HG02870 (cell line): Measurements from ENCODE around the gene SERPINB1.
"Not testable (repeated sequence)": the region's sequence is repeated elsewhere in the genome, so short reads cannot be mapped to it uniquely, and the experiment has no call there.

Experiments
- ATAC-seq: cut with Tn5 transposase; IDR thresholded peaks from one replicate; pipeline ENCODE4 v1.9.1; 2021; ENCODE audit warnings: mild to moderate bottlenecking, moderate library complexity; ENCODE audit not compliant: unreplicated experiment

SERPINB1 gene

GRCh38 chr6:2866171-2866846 lies 24.6 kb upstream of the SERPINB1 start:
- peak; percentile 36 for ATAC-seq

- ATAC-seq: no peak
Measured at GRCh38 chr6:2865694-2866151, 24.1 kb upstream of the SERPINB1 start.

GRCh38 chr6:2865270-2865669 lies 23.6 kb upstream of the SERPINB1 start:
- ATAC-seq: no peak

GRCh38 chr6:2863901-2864300 lies 22.2 kb upstream of the SERPINB1 start:
- no peak for ATAC-seq

- peak; percentile 54 for ATAC-seq
Measured at GRCh38 chr6:2862712-2863181, 21.1 kb upstream of the SERPINB1 start.

GRCh38 chr6:2861822-2862164 lies 20.1 kb upstream of the SERPINB1 start:
- ATAC-seq: no peak

- no peak for ATAC-seq
Measured at GRCh38 chr6:2861060-2861821, 19.6 kb upstream of the SERPINB1 start.

GRCh38 chr6:2860706-2861059 lies 19.0 kb upstream of the SERPINB1 start:
- ATAC-seq: not testable (repeated sequence)

GRCh38 chr6:2859798-2860705 lies 18.4 kb upstream of the SERPINB1 start:
- ATAC-seq: not testable (repeated sequence)

- no peak for ATAC-seq
Measured at GRCh38 chr6:2859185-2859700, 17.6 kb upstream of the SERPINB1 start.

GRCh38 chr6:2857580-2858337 lies 16.1 kb upstream of the SERPINB1 start:
- peak; percentile 53 for ATAC-seq

- no peak for ATAC-seq
Measured at GRCh38 chr6:2857185-2857579, 15.5 kb upstream of the SERPINB1 start.

GRCh38 chr6:2855061-2855519 lies 13.4 kb upstream of the SERPINB1 start:
- no peak for ATAC-seq

GRCh38 chr6:2854396-2854982 lies 12.8 kb upstream of the SERPINB1 start:
- no peak for ATAC-seq

GRCh38 chr6:2853769-2854395 lies 12.2 kb upstream of the SERPINB1 start:
- peak; percentile 30 for ATAC-seq

GRCh38 chr6:2853378-2853768 lies 11.7 kb upstream of the SERPINB1 start:
- ATAC-seq: not testable (repeated sequence)

GRCh38 chr6:2852921-2853322 lies 11.3 kb upstream of the SERPINB1 start:
- ATAC-seq: no peak

- ATAC-seq: no peak
Measured at GRCh38 chr6:2852514-2852855, 10.8 kb upstream of the SERPINB1 start.

GRCh38 chr6:2851727-2852513 lies 10.3 kb upstream of the SERPINB1 start:
- no peak for ATAC-seq
